Natural killer cell treated with Interleukin-12 subunit alpha and Interleukin-12 subunit beta and Interleukin-15 and Interleukin-18, amount 100 ng/mL, for 72 hours (primary cell): ENCODE results near the gene HEPHL1. TPM values are rescaled to one million over a fixed set of nuclear protein-coding genes. Genes with fewer than 3 reads are reported as not detected.

Experiments
- ATAC-seq, 2 donors: fragments of 150-1000 bp; cut with Tn5 transposase in 1 of 2; sonication (Bioruptor Pico), chemical (Tn5 transposase) in 1 of 2; 2 replicates each; pipeline ENCODE4 v1.10.0; 2021
- DNase-seq: peaks from one replicate; pipeline ENCODE4 v3.0.0; 2022; ENCODE audit warnings: low spot score
- H3K27ac Mint-ChIP-seq, 2 donors: 1 replicate in 1 of 2; 2 replicates in 1 of 2; pipeline ENCODE4 v1.8.0; 2022; ENCODE audit warnings: mixed read lengths in 2 of 2, mild to moderate bottlenecking in 1 of 2, moderate library complexity in 1 of 2
- H3K27me3 Mint-ChIP-seq, 2 donors: 1 replicate in 1 of 2; 2 replicates in 1 of 2; pipeline ENCODE4 v1.8.0; 2022; ENCODE audit warnings: mixed read lengths in 2 of 2
- H3K36me3 Mint-ChIP-seq: one replicate; pipeline ENCODE4 v1.8.0; 2022; ENCODE audit warnings: mixed read lengths
- H3K4me1 Mint-ChIP-seq, 2 donors: 1 replicate in 1 of 2; 2 replicates in 1 of 2; pipeline ENCODE4 v1.8.0; 2022; ENCODE audit warnings: low read depth in 2 of 2, mixed read lengths in 2 of 2, mild to moderate bottlenecking in 1 of 2
- H3K4me3 Mint-ChIP-seq: one replicate; pipeline ENCODE4 v1.8.0; 2022; ENCODE audit warnings: mixed read lengths
- H3K9me3 Mint-ChIP-seq: 2 replicates; pipeline ENCODE4 v1.8.0; 2022; ENCODE audit warnings: mixed read lengths
- total RNA-seq, 2 donors: library from RNA; stranded (reverse); gene quantifications; one replicate each; pipeline ENCODE4 v1.2.3, GENCODE V29; 2022

HEPHL1 gene
- total RNA-seq, 2 donors from 2014 or later = not detected

DNA sequence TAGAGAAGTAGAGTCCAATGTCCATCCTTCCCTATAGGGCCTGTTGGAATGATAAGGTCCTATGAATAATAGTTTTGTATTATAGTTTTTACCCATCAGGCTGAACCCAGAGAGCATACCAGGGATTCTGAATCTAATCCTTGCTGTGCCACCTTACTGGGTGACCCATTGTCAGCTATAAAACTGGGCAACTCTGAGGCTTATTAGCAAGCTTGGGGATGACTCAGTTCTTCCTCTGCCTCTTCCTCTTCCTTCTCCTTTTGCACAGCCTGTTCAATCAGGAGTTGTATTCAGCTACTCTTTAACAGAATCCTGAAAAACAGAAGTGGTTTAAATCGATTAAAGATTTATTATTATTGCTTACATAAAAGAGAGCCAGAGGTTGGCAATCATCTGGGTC lies 8.9 kb downstream of the HEPHL1 start:
- ATAC-seq = no peak
- Mint-ChIP-seq H3K36me3 (no peaks in the 10 kb centered on the region), H3K27me3 (peaks cover 6 to 14% of the 10 kb centered on the region in 2 donors), H3K9me3 (peaks cover 15% of the 10 kb centered on the region), H3K4me1 (no peaks in the 10 kb centered on the region), H3K4me3 (no peak overlapping the region), H3K27ac (no peak overlapping the region)
- no peak for DNase-seq

DNA sequence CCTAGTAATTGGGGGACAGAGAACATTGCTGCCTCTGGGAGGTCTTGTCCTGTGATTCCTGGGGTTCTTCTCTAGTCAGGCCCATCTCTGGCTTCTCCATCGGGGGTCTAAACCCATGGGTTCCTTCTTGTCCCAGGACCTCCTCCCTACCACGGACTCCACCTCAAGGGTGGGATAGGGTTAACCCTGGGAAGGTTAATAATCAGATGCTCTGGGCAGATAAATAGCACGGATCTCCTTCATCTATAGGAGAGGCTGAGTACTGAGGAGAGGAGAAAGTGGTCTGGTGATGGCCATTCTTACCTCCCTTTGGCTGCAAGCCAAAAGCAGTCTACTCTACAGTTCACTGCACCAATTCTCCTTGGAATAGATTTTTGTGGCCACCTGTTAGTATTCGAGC lies 10.5 kb downstream of the HEPHL1 start:
- H3K4me1 Mint-ChIP-seq = no peaks in the 10 kb centered on the region
- peaks cover 16% of the 10 kb centered on the region for H3K9me3 Mint-ChIP-seq
- ATAC-seq (no peak), DNase-seq (no peak)
- no peak overlapping the region for H3K27ac Mint-ChIP-seq
- H3K4me3 Mint-ChIP-seq = no peak overlapping the region
- H3K27me3 Mint-ChIP-seq = peaks cover 6 to 14% of the 10 kb centered on the region in 2 donors
- no peaks in the 10 kb centered on the region for H3K36me3 Mint-ChIP-seq

- Mint-ChIP-seq H3K4me3 (no peak overlapping the region), H3K9me3 (peaks cover 14% of the 10 kb centered on the region), H3K27me3 (peaks cover 6 to 10% of the 10 kb centered on the region in 2 donors), H3K36me3 (no peaks in the 10 kb centered on the region), H3K4me1 (no peaks in the 10 kb centered on the region), H3K27ac (no peak overlapping the region)
- DNase-seq (no peak), ATAC-seq (no peak)
These were observed 10.9 kb downstream of the HEPHL1 start for GRCh38 chr11:94032066-94032465.

- no peaks in the 10 kb centered on the region for H3K4me1 Mint-ChIP-seq
- no peak overlapping the region for H3K27ac Mint-ChIP-seq
- H3K4me3 Mint-ChIP-seq = no peak overlapping the region
These were observed 11.6 kb downstream of the HEPHL1 start for GRCh38 chr11:94032725-94033124.

GRCh38 chr11:94034207-94034606 lies 13.1 kb downstream of the HEPHL1 start:
- no peak overlapping the region for H3K27ac Mint-ChIP-seq
- H3K9me3 Mint-ChIP-seq = peaks cover 9% of the 10 kb centered on the region
- DNase-seq (no peak), ATAC-seq (no peak)
- H3K36me3 Mint-ChIP-seq = no peaks in the 10 kb centered on the region
- H3K4me3 Mint-ChIP-seq = no peak overlapping the region
- H3K27me3 Mint-ChIP-seq = peaks cover 4 to 7% of the 10 kb centered on the region in 2 donors
- H3K4me1 Mint-ChIP-seq = no peaks in the 10 kb centered on the region

More at GRCh38 chr11:94032725-94033124, 11.6 kb downstream of the HEPHL1 start:
- H3K9me3 Mint-ChIP-seq = peaks cover 9% of the 10 kb centered on the region
- ATAC-seq (no peak), DNase-seq (no peak)
- H3K36me3 Mint-ChIP-seq = no peaks in the 10 kb centered on the region
- H3K27me3 Mint-ChIP-seq = peaks cover 6 to 7% of the 10 kb centered on the region in 2 donors

DNA sequence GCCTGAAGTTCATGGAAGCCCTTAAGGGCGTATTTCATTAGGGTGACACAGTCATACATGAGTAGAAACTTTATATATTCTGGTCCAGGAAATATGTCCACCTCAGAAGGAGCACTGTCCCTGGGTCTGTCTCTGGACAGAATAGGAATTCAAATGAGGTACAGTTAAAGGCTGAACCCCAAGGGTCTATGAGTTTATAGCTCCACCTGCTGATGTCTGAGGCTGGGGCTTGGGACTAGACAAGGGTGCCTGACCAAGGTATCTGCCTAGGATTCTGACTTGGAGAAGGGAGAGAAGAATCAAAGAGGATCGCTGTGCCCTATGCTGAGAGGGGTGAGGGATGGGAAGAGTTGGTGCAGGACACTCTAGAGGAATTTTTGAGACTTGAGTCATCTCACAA lies 14.9 kb downstream of the HEPHL1 start:
- Mint-ChIP-seq H3K36me3 (no peaks in the 10 kb centered on the region), H3K27ac (no peak overlapping the region), H3K27me3 (peaks cover 4 to 7% of the 10 kb centered on the region in 2 donors), H3K9me3 (peaks cover 9% of the 10 kb centered on the region), H3K4me1 (no peaks in the 10 kb centered on the region), H3K4me3 (no peak overlapping the region)
- DNase-seq (no peak), ATAC-seq (no peak)

- DNase-seq = no peak
- ATAC-seq = no peak
- H3K4me1 Mint-ChIP-seq = no peaks in the 10 kb centered on the region
- H3K36me3 Mint-ChIP-seq = no peaks in the 10 kb centered on the region
- no peak overlapping the region for H3K4me3 Mint-ChIP-seq
- H3K9me3 Mint-ChIP-seq = peaks cover 7% of the 10 kb centered on the region
- H3K27ac Mint-ChIP-seq = no peak overlapping the region
- peaks cover 5 to 14% of the 10 kb centered on the region in 2 donors for H3K27me3 Mint-ChIP-seq
These were observed 22.1 kb downstream of the HEPHL1 start for GRCh38 chr11:94043241-94043640.

DNA sequence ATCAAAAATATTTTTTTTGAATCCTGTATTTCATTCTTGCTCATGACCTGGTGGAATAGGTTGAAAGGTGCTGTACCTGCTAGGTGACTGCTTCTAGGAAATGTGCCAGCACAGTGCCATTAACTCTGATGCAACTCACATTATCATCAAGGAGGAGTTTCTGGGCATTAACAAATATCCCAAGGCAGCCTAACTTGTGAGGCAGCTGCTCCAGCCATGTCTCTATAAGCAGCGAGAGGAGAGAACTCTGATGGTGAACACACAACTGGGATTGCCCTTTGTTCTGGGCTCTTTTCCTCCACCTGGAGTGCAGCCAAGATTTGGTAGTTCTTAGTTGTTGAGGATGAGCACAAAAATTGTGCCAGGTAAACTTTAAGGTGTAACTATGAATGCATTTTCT lies 25.6 kb downstream of the HEPHL1 start:
- Mint-ChIP-seq H3K27me3 (peaks cover 9 to 22% of the 10 kb centered on the region in 2 donors), H3K9me3 (peaks cover 10% of the 10 kb centered on the region), H3K4me1 (no peaks in the 10 kb centered on the region), H3K4me3 (no peak overlapping the region), H3K36me3 (no peaks in the 10 kb centered on the region), H3K27ac (no peak overlapping the region)
- no peak for DNase-seq
- ATAC-seq = no peak

DNA sequence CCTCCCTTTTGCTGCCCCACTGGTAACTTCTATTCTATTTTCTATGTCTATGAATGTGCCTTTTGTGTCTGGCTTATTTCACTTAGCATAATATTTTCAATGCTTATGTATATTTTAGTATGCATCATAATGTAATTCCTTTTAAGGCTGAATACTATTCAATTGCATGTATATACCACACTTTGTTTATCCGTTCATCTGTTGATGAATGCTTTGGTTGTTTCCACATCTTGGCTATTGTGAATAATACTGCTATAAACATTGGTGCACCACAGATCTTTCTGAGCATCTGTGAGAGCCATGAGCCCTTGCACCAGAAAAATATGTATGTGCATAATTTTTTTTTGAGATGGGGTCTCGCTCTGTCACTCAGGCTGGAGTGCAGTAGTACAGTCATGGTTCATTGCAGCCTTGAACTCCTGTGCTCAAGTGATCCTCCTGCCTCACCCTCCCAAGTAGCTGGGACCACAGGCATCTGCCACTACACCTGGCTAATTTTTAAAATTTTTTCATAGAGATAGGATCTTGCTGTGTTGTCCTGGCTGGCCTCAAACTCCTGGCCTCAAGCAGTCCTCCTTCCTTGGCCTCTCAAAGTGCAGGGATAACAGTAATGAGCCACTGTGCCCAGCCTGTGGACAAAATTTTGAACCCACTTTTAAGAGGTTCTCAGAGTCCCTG lies 27.0 kb downstream of the HEPHL1 start:
- Mint-ChIP-seq H3K36me3 (no peaks in the 10 kb centered on the region), H3K4me3 (no peak overlapping the region), H3K27ac (no peak overlapping the region), H3K27me3 (peaks cover 9 to 24% of the 10 kb centered on the region in 2 donors), H3K4me1 (no peaks in the 10 kb centered on the region), H3K9me3 (peaks cover 10% of the 10 kb centered on the region)
- ATAC-seq (no peak), DNase-seq (no peak)

DNA sequence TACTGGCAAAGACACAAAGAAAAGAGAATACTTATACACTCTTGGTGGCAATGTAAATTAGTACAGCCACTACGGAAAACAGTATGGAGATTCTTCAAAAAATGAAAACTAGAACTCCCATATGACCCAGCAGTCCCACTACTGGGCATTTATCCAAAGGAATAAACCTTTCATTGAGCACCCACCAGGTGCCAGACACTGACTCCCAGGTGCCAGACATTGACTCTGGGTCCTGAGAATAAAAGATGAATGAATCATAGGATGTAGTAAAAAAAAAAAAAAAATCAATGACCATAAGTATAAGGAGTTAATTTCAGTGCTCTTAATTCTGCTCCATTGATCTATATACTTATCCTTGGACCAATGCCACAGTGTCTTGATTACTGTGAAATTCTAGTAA lies 28.2 kb downstream of the HEPHL1 start:
- Mint-ChIP-seq H3K4me3 (no peak overlapping the region), H3K27ac (no peak overlapping the region)

DNA sequence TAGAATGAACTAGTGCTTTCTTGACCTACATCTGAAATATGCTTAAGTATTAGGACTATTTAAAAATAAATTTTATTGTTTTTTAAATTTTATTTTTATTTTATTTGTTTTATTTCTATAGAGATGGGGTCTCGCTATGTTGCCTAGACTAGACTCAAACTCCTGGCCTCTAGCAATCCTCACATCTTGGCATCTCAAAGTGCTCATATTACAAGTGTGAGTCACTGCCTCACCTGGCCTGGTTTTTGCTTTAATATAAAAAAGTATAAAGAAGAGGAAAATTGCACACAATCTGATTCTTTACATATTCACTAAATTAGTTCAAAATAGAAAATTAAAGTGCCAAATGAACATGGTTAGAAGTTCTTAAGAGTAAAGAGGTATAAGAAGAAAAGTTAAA lies 37.5 kb downstream of the HEPHL1 start:
- H3K27ac Mint-ChIP-seq = no peak overlapping the region
- ATAC-seq (no peak), DNase-seq (no peak)
- peaks cover 7 to 33% of the 10 kb centered on the region in 2 donors for H3K27me3 Mint-ChIP-seq
- no peaks in the 10 kb centered on the region for H3K4me1 Mint-ChIP-seq
- H3K4me3 Mint-ChIP-seq = no peak overlapping the region
- H3K36me3 Mint-ChIP-seq = no peaks in the 10 kb centered on the region
- peaks cover 11% of the 10 kb centered on the region for H3K9me3 Mint-ChIP-seq

More for the DNA sequence above, 28.2 kb downstream of the HEPHL1 start:
- ATAC-seq = no peak
- peaks cover 12% of the 10 kb centered on the region for H3K9me3 Mint-ChIP-seq
- H3K36me3 Mint-ChIP-seq = no peaks in the 10 kb centered on the region
- H3K4me1 Mint-ChIP-seq = no peaks in the 10 kb centered on the region
- DNase-seq = no peak
- H3K27me3 Mint-ChIP-seq = peaks cover 9 to 33% of the 10 kb centered on the region in 2 donors

GRCh38 chr11:94059065-94059464 lies 37.9 kb downstream of the HEPHL1 start:
- H3K4me3 Mint-ChIP-seq = no peak overlapping the region
- DNase-seq (no peak), ATAC-seq (no peak)
- H3K36me3 Mint-ChIP-seq = no peaks in the 10 kb centered on the region
- no peak overlapping the region for H3K27ac Mint-ChIP-seq
- peaks cover 7 to 34% of the 10 kb centered on the region in 2 donors for H3K27me3 Mint-ChIP-seq
- H3K4me1 Mint-ChIP-seq = no peaks in the 10 kb centered on the region
- H3K9me3 Mint-ChIP-seq = peaks cover 8% of the 10 kb centered on the region

DNA sequence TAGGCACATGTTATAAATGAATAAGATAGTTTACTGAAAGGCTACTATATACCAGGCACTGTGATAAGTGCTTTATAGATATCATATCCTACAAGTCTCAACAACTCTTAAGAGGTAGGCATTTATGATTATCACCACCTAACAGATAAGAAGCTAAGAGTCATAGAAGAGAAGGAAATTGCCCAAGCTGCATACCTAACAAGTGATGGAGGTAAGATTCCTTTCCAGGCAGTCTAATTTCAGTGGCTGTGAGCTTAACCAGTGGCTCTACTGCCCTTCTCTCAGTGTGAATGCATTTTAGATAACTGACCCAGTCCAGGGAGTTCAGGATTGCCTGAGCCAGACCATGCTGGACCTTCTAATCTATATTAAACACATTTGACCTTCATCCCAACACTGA lies 39.2 kb downstream of the HEPHL1 start:
- Mint-ChIP-seq H3K27me3 (peaks cover 7 to 35% of the 10 kb centered on the region in 2 donors), H3K4me1 (no peaks in the 10 kb centered on the region), H3K36me3 (no peaks in the 10 kb centered on the region), H3K9me3 (peaks cover 5% of the 10 kb centered on the region), H3K4me3 (no peak overlapping the region), H3K27ac (no peak overlapping the region)
- ATAC-seq = no peak
- DNase-seq = no peak

DNA sequence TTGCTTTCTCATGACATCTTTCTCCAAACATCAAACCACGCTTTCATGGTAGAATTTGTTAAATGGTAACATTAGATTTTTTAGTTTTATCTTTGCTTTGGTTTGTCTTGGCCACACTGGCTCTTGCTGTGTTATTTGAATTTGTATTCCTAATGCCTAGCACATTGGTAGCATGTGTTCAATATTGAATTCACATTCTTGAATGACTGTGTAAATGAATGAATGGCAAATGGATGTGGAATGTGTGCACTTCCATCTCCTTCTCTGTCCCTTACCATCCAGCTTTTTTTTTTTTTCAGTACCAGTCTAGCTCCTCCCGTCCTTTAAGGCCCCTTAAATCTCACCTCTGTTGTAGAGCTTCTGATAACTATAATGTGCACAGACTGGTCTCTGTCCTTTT lies 41.2 kb downstream of the HEPHL1 start:
- H3K9me3 Mint-ChIP-seq = no peaks in the 10 kb centered on the region
- DNase-seq (no peak), ATAC-seq (no peak)
- H3K36me3 Mint-ChIP-seq = no peaks in the 10 kb centered on the region
- no peak overlapping the region for H3K4me3 Mint-ChIP-seq
- H3K4me1 Mint-ChIP-seq = no peaks in the 10 kb centered on the region
- H3K27me3 Mint-ChIP-seq = peaks cover 7 to 28% of the 10 kb centered on the region in 2 donors
- H3K27ac Mint-ChIP-seq = no peak overlapping the region
